Stimulated activated memory B cell treated with anti-CD40 and anti-IgM and Interleukin-4, amounts not matched to agents 10 μg/mL and 1 μg/mL and 100 μg/mL, for 72 hours (primary cell): ENCODE results near the gene ERGIC1.
A peak's percentile ranks its signal among the peaks of the same experiment; 100 is the strongest.

Experiments used
- ATAC-seq: fragments of 150-1000 bp; cut with Tn5 transposase; 2 replicates; pipeline ENCODE4 v1.10.0; 2021
- H3K27ac Mint-ChIP-seq: one replicate; pipeline ENCODE4 v1.8.0; 2022; ENCODE audit warnings: mild to moderate bottlenecking, mixed read lengths
- H3K27me3 Mint-ChIP-seq: one replicate; pipeline ENCODE4 v1.8.0; 2022; ENCODE audit warnings: mixed read lengths
- H3K36me3 Mint-ChIP-seq: one replicate; pipeline ENCODE4 v1.8.0; 2022; ENCODE audit warnings: mixed read lengths
- H3K4me1 Mint-ChIP-seq: one replicate; pipeline ENCODE4 v1.8.0; 2022; ENCODE audit warnings: mixed read lengths
- H3K4me3 Mint-ChIP-seq: one replicate; pipeline ENCODE4 v1.8.0; 2022; ENCODE audit warnings: mild to moderate bottlenecking, moderate library complexity, mixed read lengths
- H3K9me3 Mint-ChIP-seq: one replicate; pipeline ENCODE4 v1.8.0; 2022; ENCODE audit warnings: mixed read lengths

The ERGIC1 gene

GRCh38 chr5:172926008-172926523 lies 92.0 kb downstream of the ERGIC1 start:
- no peaks in the 10 kb centered on the region for H3K27me3 Mint-ChIP-seq
- no peaks in the 10 kb centered on the region for H3K9me3 Mint-ChIP-seq
- no peak overlapping the region for H3K27ac Mint-ChIP-seq
- ATAC-seq = no peak
- H3K36me3 Mint-ChIP-seq = peaks cover 53% of the 10 kb centered on the region
- H3K4me1 Mint-ChIP-seq = peaks cover 11% of the 10 kb centered on the region
- H3K4me3 Mint-ChIP-seq = no peak overlapping the region

- Mint-ChIP-seq H3K27me3 (no peaks in the 10 kb centered on the region), H3K4me3 (no peak overlapping the region), H3K27ac (no peak overlapping the region), H3K9me3 (no peaks in the 10 kb centered on the region), H3K36me3 (peaks cover 48% of the 10 kb centered on the region), H3K4me1 (peaks cover 19% of the 10 kb centered on the region)
- no peak for ATAC-seq
These were observed 92.7 kb downstream of the ERGIC1 start for GRCh38 chr5:172926796-172927195.

- H3K27me3 Mint-ChIP-seq = no peaks in the 10 kb centered on the region
- ATAC-seq = no peak
These were observed 95.4 kb downstream of the ERGIC1 start for GRCh38 chr5:172929371-172929838.

GRCh38 chr5:172931001-172931536 lies 97.0 kb downstream of the ERGIC1 start:
- H3K27ac Mint-ChIP-seq = peak overlapping the region; percentile 44
- peak; percentile 76 for ATAC-seq
- H3K4me3 Mint-ChIP-seq = no peak overlapping the region

More at GRCh38 chr5:172929371-172929838, 95.4 kb downstream of the ERGIC1 start:
- peaks cover 40% of the 10 kb centered on the region for H3K36me3 Mint-ChIP-seq
- no peaks in the 10 kb centered on the region for H3K9me3 Mint-ChIP-seq
- peaks cover 19% of the 10 kb centered on the region for H3K4me1 Mint-ChIP-seq
- no peak overlapping the region for H3K27ac Mint-ChIP-seq
- H3K4me3 Mint-ChIP-seq = no peak overlapping the region

GRCh38 chr5:172932313-172933017 lies 98.4 kb downstream of the ERGIC1 start:
- Mint-ChIP-seq H3K36me3 (peaks cover 48% of the 10 kb centered on the region), H3K27me3 (no peaks in the 10 kb centered on the region)

More at GRCh38 chr5:172931001-172931536, 97.0 kb downstream of the ERGIC1 start:
- no peaks in the 10 kb centered on the region for H3K9me3 Mint-ChIP-seq
- H3K36me3 Mint-ChIP-seq = peaks cover 45% of the 10 kb centered on the region
- no peaks in the 10 kb centered on the region for H3K27me3 Mint-ChIP-seq
- H3K4me1 Mint-ChIP-seq = peaks cover 19% of the 10 kb centered on the region

GRCh38 chr5:172933238-172933637 lies 99.2 kb downstream of the ERGIC1 start:
- Mint-ChIP-seq H3K4me1 (peaks cover 19% of the 10 kb centered on the region), H3K27ac (no peak overlapping the region), H3K36me3 (peaks cover 50% of the 10 kb centered on the region), H3K4me3 (no peak overlapping the region), H3K9me3 (no peaks in the 10 kb centered on the region), H3K27me3 (no peaks in the 10 kb centered on the region)
- no peak for ATAC-seq

More at GRCh38 chr5:172932313-172933017, 98.4 kb downstream of the ERGIC1 start:
- peak; percentile 88 for ATAC-seq
- Mint-ChIP-seq H3K4me1 (peaks cover 19% of the 10 kb centered on the region), H3K4me3 (no peak overlapping the region), H3K9me3 (no peaks in the 10 kb centered on the region), H3K27ac (no peak overlapping the region)

GRCh38 chr5:172935096-172935495 lies 101.0 kb downstream of the ERGIC1 start:
- Mint-ChIP-seq H3K36me3 (peaks cover 51% of the 10 kb centered on the region), H3K4me1 (peaks cover 19% of the 10 kb centered on the region), H3K9me3 (no peaks in the 10 kb centered on the region), H3K27ac (no peak overlapping the region), H3K4me3 (no peak overlapping the region), H3K27me3 (no peaks in the 10 kb centered on the region)
- ATAC-seq = no peak

GRCh38 chr5:172936401-172936800 lies 102.3 kb downstream of the ERGIC1 start:
- no peak for ATAC-seq
- H3K9me3 Mint-ChIP-seq = no peaks in the 10 kb centered on the region
- peak overlapping the region; percentile 71 for H3K27ac Mint-ChIP-seq
- H3K4me1 Mint-ChIP-seq = peaks cover 12% of the 10 kb centered on the region
- H3K36me3 Mint-ChIP-seq = peaks cover 55% of the 10 kb centered on the region
- no peaks in the 10 kb centered on the region for H3K27me3 Mint-ChIP-seq
- H3K4me3 Mint-ChIP-seq = no peak overlapping the region

GRCh38 chr5:172939071-172939470 lies 105.0 kb downstream of the ERGIC1 start:
- Mint-ChIP-seq H3K9me3 (no peaks in the 10 kb centered on the region), H3K27ac (no peak overlapping the region), H3K4me3 (no peak overlapping the region), H3K4me1 (no peaks in the 10 kb centered on the region), H3K36me3 (peaks cover 62% of the 10 kb centered on the region), H3K27me3 (no peaks in the 10 kb centered on the region)
- no peak for ATAC-seq

GRCh38 chr5:172939611-172940267 lies 105.7 kb downstream of the ERGIC1 start:
- H3K36me3 Mint-ChIP-seq = peaks cover 61% of the 10 kb centered on the region
- no peaks in the 10 kb centered on the region for H3K9me3 Mint-ChIP-seq
- H3K27me3 Mint-ChIP-seq = no peaks in the 10 kb centered on the region
- ATAC-seq = no peak
- no peak overlapping the region for H3K27ac Mint-ChIP-seq
- no peaks in the 10 kb centered on the region for H3K4me1 Mint-ChIP-seq
- H3K4me3 Mint-ChIP-seq = no peak overlapping the region

GRCh38 chr5:172940268-172941066 lies 106.4 kb downstream of the ERGIC1 start:
- H3K4me1 Mint-ChIP-seq = no peaks in the 10 kb centered on the region
- no peak for ATAC-seq
- no peak overlapping the region for H3K4me3 Mint-ChIP-seq
- H3K36me3 Mint-ChIP-seq = peaks cover 63% of the 10 kb centered on the region
- H3K9me3 Mint-ChIP-seq = no peaks in the 10 kb centered on the region
- H3K27ac Mint-ChIP-seq = no peak overlapping the region
- no peaks in the 10 kb centered on the region for H3K27me3 Mint-ChIP-seq

GRCh38 chr5:172941067-172941516 lies 107.0 kb downstream of the ERGIC1 start:
- peaks cover 61% of the 10 kb centered on the region for H3K36me3 Mint-ChIP-seq
- H3K4me1 Mint-ChIP-seq = no peaks in the 10 kb centered on the region
- H3K27ac Mint-ChIP-seq = no peak overlapping the region

GRCh38 chr5:172942556-172942955 lies 108.5 kb downstream of the ERGIC1 start:
- no peaks in the 10 kb centered on the region for H3K27me3 Mint-ChIP-seq
- no peak overlapping the region for H3K27ac Mint-ChIP-seq
- H3K4me1 Mint-ChIP-seq = no peaks in the 10 kb centered on the region
- H3K9me3 Mint-ChIP-seq = no peaks in the 10 kb centered on the region
- ATAC-seq = no peak
- no peak overlapping the region for H3K4me3 Mint-ChIP-seq
- H3K36me3 Mint-ChIP-seq = peaks cover 59% of the 10 kb centered on the region

More at GRCh38 chr5:172941067-172941516, 107.0 kb downstream of the ERGIC1 start:
- Mint-ChIP-seq H3K27me3 (no peaks in the 10 kb centered on the region), H3K9me3 (no peaks in the 10 kb centered on the region), H3K4me3 (no peak overlapping the region)
- ATAC-seq = no peak

- H3K27ac Mint-ChIP-seq = no peak overlapping the region
- ATAC-seq = no peak
- H3K27me3 Mint-ChIP-seq = no peaks in the 10 kb centered on the region
- H3K4me1 Mint-ChIP-seq = peaks cover 8% of the 10 kb centered on the region
- no peaks in the 10 kb centered on the region for H3K9me3 Mint-ChIP-seq
- H3K4me3 Mint-ChIP-seq = no peak overlapping the region
- H3K36me3 Mint-ChIP-seq = peaks cover 59% of the 10 kb centered on the region
These were observed 109.3 kb downstream of the ERGIC1 start for GRCh38 chr5:172943283-172943841.
